Measurements from ENCODE around the gene IL1B.

The IL1B gene

DNA sequence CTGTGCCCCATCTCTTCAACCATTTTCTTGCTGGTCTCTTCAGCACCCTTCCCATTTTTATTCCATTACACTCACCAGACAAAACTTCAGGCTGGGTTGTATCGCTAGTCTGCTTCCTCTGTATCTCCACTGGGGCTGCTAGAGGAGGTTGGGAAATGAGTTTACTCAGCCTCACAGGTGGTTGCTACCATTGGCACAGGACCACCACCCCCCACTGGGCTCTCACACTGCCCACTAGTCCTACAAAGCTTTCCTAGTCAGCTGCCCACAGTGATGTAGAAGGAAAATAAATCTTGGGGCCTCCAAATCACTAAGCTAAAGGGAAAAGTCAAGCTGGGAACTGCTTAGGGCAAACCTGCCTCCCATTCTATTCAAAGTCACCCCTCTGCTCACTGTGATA, 12.3 kb upstream of the IL1B start:
- no peak overlapping the region for H3K4me3 ChIP-seq (ENCODE audit: low read depth, low read length)
- TF ChIP-seq, protein P1, sequence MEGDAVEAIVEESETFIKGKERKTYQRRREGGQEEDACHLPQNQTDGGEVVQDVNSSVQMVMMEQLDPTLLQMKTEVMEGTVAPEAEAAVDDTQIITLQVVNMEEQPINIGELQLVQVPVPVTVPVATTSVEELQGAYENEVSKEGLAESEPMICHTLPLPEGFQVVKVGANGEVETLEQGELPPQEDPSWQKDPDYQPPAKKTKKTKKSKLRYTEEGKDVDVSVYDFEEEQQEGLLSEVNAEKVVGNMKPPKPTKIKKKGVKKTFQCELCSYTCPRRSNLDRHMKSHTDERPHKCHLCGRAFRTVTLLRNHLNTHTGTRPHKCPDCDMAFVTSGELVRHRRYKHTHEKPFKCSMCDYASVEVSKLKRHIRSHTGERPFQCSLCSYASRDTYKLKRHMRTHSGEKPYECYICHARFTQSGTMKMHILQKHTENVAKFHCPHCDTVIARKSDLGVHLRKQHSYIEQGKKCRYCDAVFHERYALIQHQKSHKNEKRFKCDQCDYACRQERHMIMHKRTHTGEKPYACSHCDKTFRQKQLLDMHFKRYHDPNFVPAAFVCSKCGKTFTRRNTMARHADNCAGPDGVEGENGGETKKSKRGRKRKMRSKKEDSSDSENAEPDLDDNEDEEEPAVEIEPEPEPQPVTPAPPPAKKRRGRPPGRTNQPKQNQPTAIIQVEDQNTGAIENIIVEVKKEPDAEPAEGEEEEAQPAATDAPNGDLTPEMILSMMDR (IDR thresholded peaks at IDR 0.05; ENCODE audit: low read depth, low read length): no peak

DNA sequence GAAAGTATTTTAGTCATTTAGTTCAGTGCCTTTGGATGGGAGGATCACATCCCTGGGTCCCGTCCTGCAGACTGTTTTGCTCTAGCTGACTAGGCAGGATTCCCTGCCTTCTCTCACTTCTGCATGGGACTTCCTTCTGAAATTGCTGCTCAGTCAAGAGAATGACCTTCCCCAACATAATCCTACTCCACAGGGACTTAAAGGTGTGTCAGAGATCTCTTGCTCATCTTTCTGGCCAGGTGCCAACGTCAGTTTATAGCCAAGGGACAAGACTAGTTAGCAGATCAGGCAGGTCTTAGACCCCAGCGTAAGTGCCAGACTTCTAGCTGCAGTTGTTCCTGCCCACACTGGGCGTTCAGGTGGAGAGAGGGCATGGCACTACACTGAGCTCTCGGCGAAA, 9.5 kb upstream of the IL1B start:
- TF ChIP-seq, protein P1 (IDR thresholded peaks at IDR 0.05; ENCODE audit: low read depth, low read length): no peak
- no peak overlapping the region for H3K4me3 ChIP-seq (ENCODE audit: low read depth, low read length)

DNA sequence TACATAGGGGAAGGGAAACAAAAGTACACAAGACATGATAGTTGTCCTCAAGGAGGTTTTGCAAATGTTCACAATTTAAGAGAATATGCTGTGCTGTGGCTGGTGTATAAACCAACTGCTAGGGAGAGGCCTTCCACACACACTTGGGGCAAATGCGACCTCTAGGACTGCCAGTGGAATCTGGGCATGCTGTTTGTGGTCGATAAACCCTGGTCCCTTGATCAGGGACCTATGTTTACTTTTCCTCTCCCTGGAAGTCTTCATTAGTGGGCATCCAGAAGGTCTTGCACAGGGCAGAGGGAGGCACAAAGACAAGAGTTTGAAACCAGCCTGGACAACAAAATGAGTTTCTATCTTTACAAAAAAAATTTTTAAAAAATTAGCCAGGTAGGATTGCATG, 7.3 kb upstream of the IL1B start:
- H3K4me3 ChIP-seq (ENCODE audit: low read depth, low read length): no peak overlapping the region
- TF ChIP-seq, protein P1 (IDR thresholded peaks at IDR 0.05; ENCODE audit: low read depth, low read length): no peak

DNA sequence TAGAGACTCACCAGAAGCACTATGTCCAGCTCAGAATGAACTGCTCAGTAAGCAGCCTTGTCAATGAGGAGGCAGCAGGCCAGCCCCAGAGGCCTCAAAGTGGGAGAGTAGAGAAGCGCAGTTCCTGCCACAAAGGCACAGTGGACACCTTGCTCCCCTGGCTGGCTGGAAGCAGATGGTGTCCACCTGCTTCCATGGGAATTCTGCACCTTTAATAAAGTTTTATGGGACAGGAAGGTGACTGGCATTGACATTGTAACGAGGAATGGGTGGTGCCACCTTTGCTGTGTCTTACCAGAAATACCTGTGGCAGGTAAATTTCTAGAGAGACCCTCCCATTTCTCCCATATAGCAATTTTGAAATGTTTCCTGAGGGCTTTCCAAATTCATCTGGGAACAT, 6.7 kb upstream of the IL1B start:
- TF ChIP-seq, protein P1 (IDR thresholded peaks at IDR 0.05; ENCODE audit: low read depth, low read length): no peak

DNA sequence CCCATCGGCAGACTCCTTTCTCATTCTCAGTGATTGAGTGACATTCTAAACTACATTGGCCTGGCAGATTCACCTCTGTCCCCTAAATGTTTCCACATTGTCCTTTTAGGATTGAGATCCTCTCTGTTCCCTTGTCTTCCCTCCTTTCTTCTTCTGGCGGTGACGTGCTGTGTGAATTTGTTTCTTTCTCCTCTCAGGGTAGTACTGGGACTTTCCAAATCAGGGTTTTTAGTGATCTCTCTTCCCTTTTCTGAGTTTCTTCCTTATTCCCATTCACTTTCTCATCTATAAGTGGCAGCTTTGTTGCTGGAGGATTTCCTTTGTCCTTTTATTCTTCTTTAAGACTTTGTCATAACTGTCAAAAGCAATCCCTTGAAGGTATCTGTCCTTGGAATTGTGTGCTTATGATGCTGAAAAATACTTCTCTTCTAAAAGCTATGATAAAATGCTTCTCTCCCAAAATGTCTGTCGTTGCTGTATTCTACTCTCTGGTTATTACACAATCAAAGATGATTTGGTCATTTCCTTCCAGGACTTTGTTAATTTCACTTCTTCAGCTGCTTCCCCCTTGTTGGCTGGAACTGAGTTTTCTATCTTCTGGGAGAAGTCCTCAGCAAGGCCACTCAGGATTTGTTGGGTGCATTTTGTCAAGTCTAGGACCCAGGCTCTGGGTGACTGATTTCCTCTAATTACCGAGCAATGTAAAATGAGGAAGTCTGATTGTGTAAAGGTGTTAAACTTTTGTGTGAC, 4.9 kb upstream of the IL1B start:
- TF ChIP-seq, protein P1 (IDR thresholded peaks at IDR 0.05; ENCODE audit: low read depth, low read length): no peak
- no peak overlapping the region for H3K4me3 ChIP-seq (ENCODE audit: low read depth, low read length)

More for the DNA sequence above, 6.7 kb upstream of the IL1B start:
- no peak overlapping the region for H3K4me3 ChIP-seq (ENCODE audit: low read depth, low read length)

GRCh38 chr2:112840068-112840445, 3.5 kb upstream of the IL1B start:
- H3K4me3 ChIP-seq (ENCODE audit: low read depth, low read length): no peak overlapping the region
- TF ChIP-seq, protein P1 (IDR thresholded peaks at IDR 0.05; ENCODE audit: low read depth, low read length): no peak

- TF ChIP-seq, protein P1 (IDR thresholded peaks at IDR 0.05; ENCODE audit: low read depth, low read length): no peak
- no peak overlapping the region for H3K4me3 ChIP-seq (ENCODE audit: low read depth, low read length)
Measured at GRCh38 chr2:112839407-112840067, 3.0 kb upstream of the IL1B start.
